Germinal center (tissue), 1 donor: ENCODE data around the gene FANCF.
A peak's percentile ranks its signal among the peaks of the same experiment; 100 is the strongest.

Experiments used
- DNase-seq: peaks from one replicate; pipeline ENCODE4 v3.0.0; 2012; ENCODE audit warnings: mixed read lengths, low spot score

Gene FANCF

DNA sequence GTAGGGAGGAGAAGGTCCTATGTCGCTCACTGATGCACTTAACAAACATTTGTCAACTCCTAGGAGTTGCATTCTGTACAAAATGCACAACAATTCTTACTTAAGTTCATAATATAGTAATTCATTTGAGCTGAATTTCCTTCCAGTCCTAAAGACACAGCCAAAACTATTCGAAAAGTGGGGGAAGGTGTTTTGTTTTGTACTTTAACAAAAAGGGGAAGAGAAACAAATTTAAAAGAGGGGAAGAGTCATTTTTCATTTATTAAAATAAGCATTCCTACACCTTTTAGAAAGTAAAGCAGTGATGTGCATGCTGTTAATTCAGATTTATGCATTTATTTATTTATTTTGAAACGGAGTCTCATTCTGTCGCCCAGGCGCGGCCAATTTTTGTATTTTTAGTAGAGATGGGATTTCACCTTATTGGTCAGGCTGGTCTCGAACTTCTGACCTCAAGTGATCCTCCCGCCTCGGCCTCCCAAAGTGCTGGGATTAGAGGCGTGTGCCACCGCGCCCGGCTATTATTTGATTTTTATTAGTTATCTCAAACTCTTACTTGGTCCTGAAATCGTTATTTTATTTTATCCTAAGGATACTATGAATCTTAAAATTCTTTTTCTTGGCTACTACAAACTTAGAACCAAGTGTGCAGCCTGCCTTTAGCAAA lies 1.1 kb upstream of the FANCF start:
- DNase-seq = no peak

- DNase-seq = peak; percentile 39
Measured at GRCh38 chr11:22624742-22625447, 728 bp downstream of the FANCF start.

- no peak for DNase-seq
Measured at GRCh38 chr11:22617868-22618267, 7.8 kb downstream of the FANCF start.

DNA sequence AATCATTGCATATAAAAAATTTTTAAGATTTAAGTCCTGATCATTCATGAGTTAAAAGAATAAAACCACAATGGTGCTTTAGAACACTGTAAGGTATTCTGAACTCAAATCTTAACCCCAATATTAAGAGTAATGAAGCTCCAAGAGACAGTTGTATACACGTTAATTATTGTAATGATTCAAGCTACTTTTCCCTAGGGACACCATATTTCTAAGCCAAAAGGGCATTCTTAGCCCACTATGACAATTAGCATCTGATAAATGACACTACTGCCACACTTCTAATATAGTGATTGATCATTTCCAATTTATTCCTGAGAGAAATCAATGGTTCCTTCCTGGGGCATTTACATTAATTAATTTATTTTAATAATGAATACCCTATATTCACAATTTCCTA lies 21.7 kb downstream of the FANCF start:
- DNase-seq = no peak

GRCh38 chr11:22602504-22602903 lies 23.1 kb downstream of the FANCF start:
- no peak for DNase-seq

DNA sequence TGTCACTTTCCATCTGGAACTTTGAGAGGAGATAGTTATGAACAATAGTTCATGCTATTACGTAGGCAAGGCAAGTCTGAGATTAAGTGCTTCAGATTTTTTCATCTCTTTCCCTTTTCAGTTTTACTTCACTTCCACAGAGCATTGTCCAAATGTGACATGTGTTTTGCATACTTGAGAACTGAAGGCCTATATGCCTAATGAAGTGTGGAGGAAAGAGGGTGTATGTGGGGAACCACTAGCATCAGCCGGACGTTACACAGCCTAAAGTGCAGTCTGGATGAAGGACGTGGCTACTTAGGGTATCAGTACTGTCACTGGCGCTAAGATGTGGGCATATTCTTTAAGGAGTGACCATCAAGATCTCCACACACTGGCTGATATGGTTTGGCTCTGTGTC lies 26.2 kb downstream of the FANCF start:
- no peak for DNase-seq

DNA sequence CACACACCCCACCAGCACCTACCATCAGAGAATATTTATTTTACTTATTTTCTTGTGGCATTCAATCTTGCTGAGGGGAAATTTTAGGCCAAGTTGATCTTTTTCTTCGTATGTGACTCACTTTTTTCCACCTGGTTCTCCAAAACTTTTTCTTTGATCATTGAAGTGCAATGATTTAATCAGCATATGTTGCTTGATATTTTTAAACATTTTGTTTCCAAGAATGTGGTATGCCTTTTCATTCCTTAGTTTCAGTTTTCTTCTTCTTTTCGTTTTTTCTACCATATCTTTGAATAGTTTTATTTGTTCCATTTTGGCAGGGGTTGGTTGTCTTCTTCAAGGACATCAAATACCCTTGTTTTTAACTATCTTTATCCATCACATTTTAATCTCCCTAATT lies 28.6 kb downstream of the FANCF start:
- no peak for DNase-seq

DNA sequence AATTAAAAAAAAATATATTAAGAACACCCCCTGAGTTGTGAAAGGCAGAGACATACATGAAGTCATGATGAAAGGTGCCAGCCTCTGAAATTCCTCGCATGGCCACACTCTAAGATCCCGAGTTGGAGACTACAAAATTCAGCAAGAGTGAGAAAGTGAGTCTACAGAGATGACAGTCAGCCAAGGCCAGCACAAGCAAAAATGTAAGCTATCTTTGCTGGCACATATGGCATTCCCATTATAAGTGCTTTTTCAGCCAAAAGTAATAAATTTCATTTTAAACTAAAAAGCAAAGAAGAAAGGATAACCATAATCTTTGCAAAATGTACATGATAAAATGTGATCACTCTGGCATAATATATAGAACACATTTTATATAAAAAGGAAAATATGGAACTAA lies 40.6 kb downstream of the FANCF start:
- DNase-seq = no peak

GRCh38 chr11:22583963-22584492 lies 41.6 kb downstream of the FANCF start:
- no peak for DNase-seq

GRCh38 chr11:22582151-22582410 lies 43.5 kb downstream of the FANCF start:
- no peak for DNase-seq

DNA sequence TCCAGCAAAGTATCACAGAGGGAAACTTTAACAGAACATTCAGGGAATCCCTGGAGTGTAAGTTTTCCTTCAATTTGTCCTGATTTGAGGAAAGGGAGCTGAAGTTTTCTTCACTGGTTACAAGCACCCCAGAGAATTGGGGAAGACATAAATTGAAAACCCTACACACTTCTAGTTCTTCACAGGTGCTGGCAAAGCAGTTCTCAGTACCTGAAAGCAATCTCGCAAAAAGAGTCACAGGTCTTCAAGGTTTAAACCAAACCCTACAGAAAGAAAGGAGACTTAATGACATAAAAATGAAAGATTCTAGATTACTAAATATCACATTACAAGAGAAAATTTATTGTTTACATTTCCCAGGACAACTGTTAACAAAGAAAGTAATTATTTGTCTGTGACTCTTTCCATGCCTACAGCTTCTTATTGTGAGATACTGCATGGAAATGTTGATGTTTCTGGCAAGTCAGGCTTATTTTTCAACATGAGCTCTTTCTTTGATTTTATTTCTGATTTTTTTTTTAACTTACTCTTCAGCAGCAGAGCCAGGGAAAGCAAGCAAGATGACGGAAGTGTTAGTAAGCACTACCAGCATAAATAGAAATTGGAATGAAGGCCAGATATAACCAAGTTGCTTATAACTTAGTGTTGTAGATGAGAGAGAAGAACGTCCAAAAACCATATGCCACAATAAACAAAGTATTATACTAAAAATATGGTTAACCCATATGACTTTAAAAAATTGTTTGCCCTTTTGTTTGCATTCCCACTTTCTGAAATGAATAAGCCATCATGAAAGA lies 44.1 kb downstream of the FANCF start:
- DNase-seq = no peak

- DNase-seq = no peak
Measured at GRCh38 chr11:22577854-22578253, 47.8 kb downstream of the FANCF start.
